Spleen (tissue), 11 donors: ENCODE results near the gene HDAC4. TPM values are rescaled to one million over a fixed set of nuclear protein-coding genes. Genes with fewer than 3 reads are reported as not detected.

Experiments
- DNase-seq: peaks from one replicate; pipeline ENCODE4 v3.0.0-alpha.2; 2020
- H3K27ac ChIP-seq, 8 donors: fragments of 200-600 bp; sonication (generic) in 7 of 8; 1 replicate in 4 of 8; 2 replicates in 4 of 8; pipeline versions ENCODE4 v1.5.0 to v1.8.0; 2016 to 2021; ENCODE audit warnings: inconsistent platforms in 4 of 8, mild to moderate bottlenecking in 4 of 8, moderate library complexity in 1 of 8
- H3K27me3 ChIP-seq, 7 donors: fragments of 200-600 bp; sonication (generic) in 6 of 7; replicated peaks in 1 of 7; 1 replicate in 4 of 7; 2 replicates in 3 of 7; pipeline versions ENCODE4 v1.5.0 to v1.8.0; 2016 to 2021; ENCODE audit warnings: inconsistent platforms in 3 of 7, mild to moderate bottlenecking in 1 of 7
- H3K36me3 ChIP-seq, 6 donors: fragments of 200-600 bp; sonication (generic) in 5 of 6; 1 replicate in 4 of 6; 2 replicates in 2 of 6; pipeline versions ENCODE4 v1.5.0 to v1.8.0; 2016 to 2021; ENCODE audit warnings: inconsistent platforms in 2 of 6
- H3K4me1 ChIP-seq, 6 donors: fragments of 200-600 bp; sonication (generic) in 5 of 6; 1 replicate in 3 of 6; 2 replicates in 3 of 6; pipeline versions ENCODE4 v1.5.0 to v1.8.0; 2016 to 2021; ENCODE audit warnings: inconsistent platforms in 3 of 6
- H3K4me3 ChIP-seq, 8 donors: fragments of 200-600 bp; sonication (generic) in 7 of 8; 1 replicate in 4 of 8; 2 replicates in 4 of 8; pipeline versions ENCODE4 v1.5.0 to v1.8.0; 2016 to 2021; ENCODE audit warnings: inconsistent platforms in 4 of 8, mild to moderate bottlenecking in 4 of 8, moderate library complexity in 2 of 8
- H3K9me3 ChIP-seq, 8 donors: fragments of 200-600 bp; sonication (generic) in 7 of 8; 1 replicate in 4 of 8; 2 replicates in 4 of 8; pipeline versions ENCODE4 v1.5.0 to v1.8.0; 2016 to 2021; ENCODE audit warnings: inconsistent platforms in 4 of 8
- POLR2A ChIP-seq, 3 donors: fragments of 450-650 bp; IDR thresholded peaks; one replicate each; pipeline ENCODE4 v1.5.1; 2017; ENCODE audit warnings: antibody characterized with exemption in 3 of 3, mild to moderate bottlenecking in 1 of 3
- POLR2AphosphoS5 ChIP-seq, 3 donors: sonication (generic); formaldehyde crosslinking; IDR thresholded peaks; one replicate each; pipeline ENCODE4 v1.5.1; 2017; ENCODE audit warnings: antibody characterized with exemption in 3 of 3
- WGBS, 5 donors: extraction: QIAGEN DNeasy Blood & Tissue Kit in 3 of 5; methylation state at CpG; one replicate each; pipeline versions ENCODE4 v1.1.5 to v1.1.7; 2013 to 2018; 5-methylcytosine and 5-hydroxymethylcytosine counted together
- intact Hi-C: fragments of 100-400 bp; cut with DNase I; formaldehyde crosslinking; loops from one replicate; pipeline ENCODE4 v1.15.0; 2023; ENCODE audit warnings: low total_unique reads
- polyA plus RNA-seq, 3 donors: library from polyadenylated mRNA; stranded (reverse); fragments of 200-250 nt; gene quantifications; one replicate each; pipeline ENCODE4 v1.2.1, GENCODE V29; 2013
- total RNA-seq, 7 donors: library from RNA; depleted of rRNA in 3 of 7; stranded (reverse); fragments of >200 nt in 3 of 7; fragmentation: NEBNext Ultra II Directional in 4 of 7; extraction: Animal tissue kit (Norgen Biotek cat#: 25700) in 4 of 7; gene quantifications; one replicate each; pipeline versions ENCODE4 v1.1.0 to v1.2.1, GENCODE V29; 2016 to 2021
- TF ChIP-seq, protein P1 (sequence below), 11 experiments: fragments of 200-600 bp in 7 of 11; fragments of 450-650 bp in 4 of 11; sonication (generic) in 4 of 11; IDR thresholded peaks in 8 of 11; conservative IDR thresholded peaks in 3 of 11; 1 replicate in 7 of 11; 2 replicates in 4 of 11; pipeline versions ENCODE4 v1.4.0 to v1.8.0; 2016 to 2021; ENCODE audit warnings: antibody characterized with exemption in 11 of 11, inconsistent platforms in 4 of 11, mild to moderate bottlenecking in 1 of 11
- donor health status: healthy with polysubstance abuse.
- donor health status: DM: no; HTN: no; CAD: no; lungs with moderate emphysema.
- donor health status: DM: no; HTN: no; CAD: no.
- donor health status: Bipolar disorder and iron deficiency.
- donor health status: healthy.
- donor health status: DM: no; HTN: no; CAD: no.
- donor health status: DM: yes; HTN: yes; CAD: no.

Gene HDAC4
- total and polyA plus RNA-seq, 10 donors, result 3.2 to 122 (median 69.5) TPM

- no peak overlapping the region for H3K4me3 ChIP-seq
- intact Hi-C loops, result no loop called here
- H3K27ac ChIP-seq, result no peak overlapping the region
- DNase-seq, result no peak
- H3K36me3 ChIP-seq, result peaks cover 0 to 46% (median 3%) of the 10 kb centered on the region in 6 donors
- TF ChIP-seq POLR2AphosphoS5 (IDR thresholded peaks at IDR 0.05) (peak in 1 of 3 donors; percentile 24), POLR2A (IDR thresholded peaks at IDR 0.05) (no peak)
- TF ChIP-seq, protein P1, sequence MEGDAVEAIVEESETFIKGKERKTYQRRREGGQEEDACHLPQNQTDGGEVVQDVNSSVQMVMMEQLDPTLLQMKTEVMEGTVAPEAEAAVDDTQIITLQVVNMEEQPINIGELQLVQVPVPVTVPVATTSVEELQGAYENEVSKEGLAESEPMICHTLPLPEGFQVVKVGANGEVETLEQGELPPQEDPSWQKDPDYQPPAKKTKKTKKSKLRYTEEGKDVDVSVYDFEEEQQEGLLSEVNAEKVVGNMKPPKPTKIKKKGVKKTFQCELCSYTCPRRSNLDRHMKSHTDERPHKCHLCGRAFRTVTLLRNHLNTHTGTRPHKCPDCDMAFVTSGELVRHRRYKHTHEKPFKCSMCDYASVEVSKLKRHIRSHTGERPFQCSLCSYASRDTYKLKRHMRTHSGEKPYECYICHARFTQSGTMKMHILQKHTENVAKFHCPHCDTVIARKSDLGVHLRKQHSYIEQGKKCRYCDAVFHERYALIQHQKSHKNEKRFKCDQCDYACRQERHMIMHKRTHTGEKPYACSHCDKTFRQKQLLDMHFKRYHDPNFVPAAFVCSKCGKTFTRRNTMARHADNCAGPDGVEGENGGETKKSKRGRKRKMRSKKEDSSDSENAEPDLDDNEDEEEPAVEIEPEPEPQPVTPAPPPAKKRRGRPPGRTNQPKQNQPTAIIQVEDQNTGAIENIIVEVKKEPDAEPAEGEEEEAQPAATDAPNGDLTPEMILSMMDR (IDR thresholded peaks at IDR 0.05 in 8 of 11, conservative IDR thresholded peaks at IDR 0.05 in 3 of 11), result no peak
- no peaks in the 10 kb centered on the region for H3K27me3 ChIP-seq
- H3K9me3 ChIP-seq, result no peaks in the 10 kb centered on the region
- 94 to 100% (median 96%) methylated on average over 3 to 10 of the region's 10 CpGs for WGBS, 5 donors
- peaks cover 0 to 76% (median 9%) of the 10 kb centered on the region in 6 donors for H3K4me1 ChIP-seq
These were observed 198.0 kb downstream of the HDAC4 start for GRCh38 chr2:239202836-239203235.

DNA sequence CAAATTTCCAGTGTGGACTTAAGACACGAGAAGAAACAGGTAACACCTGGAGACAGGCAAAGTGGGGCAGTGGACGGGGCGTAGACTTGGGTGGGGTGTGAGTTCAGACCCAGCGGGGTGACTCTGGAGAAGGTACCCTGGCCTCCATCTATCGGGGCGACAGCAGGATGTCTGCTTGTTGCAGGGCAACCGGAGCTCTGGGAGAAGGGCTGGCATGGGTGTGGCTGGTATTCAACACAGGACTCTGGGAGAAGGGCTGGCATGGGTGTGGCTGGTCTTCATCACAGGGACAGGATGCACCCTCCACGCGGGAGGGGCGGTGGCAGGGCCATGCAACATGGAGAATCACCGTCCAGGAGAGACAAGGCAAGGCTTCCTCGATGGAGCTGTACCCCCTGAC is 198.5 kb downstream of the HDAC4 start:
- TF ChIP-seq POLR2AphosphoS5 (IDR thresholded peaks at IDR 0.05), result no peak
- TF ChIP-seq POLR2A (IDR thresholded peaks at IDR 0.05), result no peak
- TF ChIP-seq, protein P1 (IDR thresholded peaks at IDR 0.05 in 8 of 11, conservative IDR thresholded peaks at IDR 0.05 in 3 of 11), result no peak
- no peaks in the 10 kb centered on the region for H3K9me3 ChIP-seq
- H3K4me3 ChIP-seq, result no peak overlapping the region
- 73 to 83% (median 78%) methylated on average over 11 to 12 of the region's 12 CpGs for WGBS, 5 donors
- intact Hi-C loops, result no loop called here
- H3K27me3 ChIP-seq, result no peaks in the 10 kb centered on the region
- H3K36me3 ChIP-seq, result peaks cover 0 to 50% (median 4%) of the 10 kb centered on the region in 6 donors
- no peak for DNase-seq
- H3K4me1 ChIP-seq, result peaks cover 0 to 72% (median 9%) of the 10 kb centered on the region in 6 donors
- H3K27ac ChIP-seq, result no peak overlapping the region

DNA sequence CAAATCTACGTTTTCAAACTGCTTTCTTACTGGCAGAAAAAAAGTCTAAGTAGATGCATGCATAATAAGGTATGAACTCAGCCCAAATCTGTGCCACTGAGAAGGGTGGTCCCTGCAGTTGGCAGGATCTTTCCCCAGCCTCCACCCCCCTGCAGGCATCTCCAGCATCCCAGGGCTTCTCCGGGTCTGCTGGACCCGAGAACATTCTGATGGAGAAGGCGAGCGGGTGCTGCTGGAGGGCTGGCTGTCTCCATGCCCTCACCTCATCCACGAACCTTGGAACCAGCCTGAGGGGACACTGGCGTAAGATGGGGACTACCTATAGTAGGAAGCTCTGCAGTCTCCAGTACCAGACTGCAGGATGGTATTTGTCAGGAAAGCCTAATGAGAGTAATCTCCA is 198.9 kb downstream of the HDAC4 start:
- intact Hi-C loops, result no loop called here
- no peaks in the 10 kb centered on the region for H3K27me3 ChIP-seq
- H3K4me3 ChIP-seq, result no peak overlapping the region
- no peaks in the 10 kb centered on the region for H3K9me3 ChIP-seq
- peaks cover 0 to 68% (median 9%) of the 10 kb centered on the region in 6 donors for H3K4me1 ChIP-seq
- WGBS, 5 donors, result 90 to 95% (median 94%) methylated on average over 7 of the region's 7 CpGs
- TF ChIP-seq POLR2AphosphoS5 (IDR thresholded peaks at IDR 0.05), result no peak
- no peak for TF ChIP-seq POLR2A (IDR thresholded peaks at IDR 0.05)
- TF ChIP-seq, protein P1 (IDR thresholded peaks at IDR 0.05 in 8 of 11, conservative IDR thresholded peaks at IDR 0.05 in 3 of 11), result no peak
- no peak overlapping the region for H3K27ac ChIP-seq
- DNase-seq, result no peak
- H3K36me3 ChIP-seq, result peaks cover 0 to 55% (median 5%) of the 10 kb centered on the region in 6 donors

GRCh38 chr2:239201531-239201876 is 199.3 kb downstream of the HDAC4 start:
- TF ChIP-seq, protein P1 (IDR thresholded peaks at IDR 0.05 in 8 of 11, conservative IDR thresholded peaks at IDR 0.05 in 3 of 11), result no peak
- no peak for TF ChIP-seq POLR2AphosphoS5 (IDR thresholded peaks at IDR 0.05)
- no peak for TF ChIP-seq POLR2A (IDR thresholded peaks at IDR 0.05)
- Histone ChIP-seq H3K4me1 (peaks cover 0 to 65% (median 9%) of the 10 kb centered on the region in 6 donors), H3K27ac (no peak overlapping the region), H3K27me3 (no peaks in the 10 kb centered on the region), H3K9me3 (no peaks in the 10 kb centered on the region), H3K4me3 (no peak overlapping the region), H3K36me3 (peaks cover 0 to 59% (median 8%) of the 10 kb centered on the region in 6 donors)
- DNase-seq, result no peak
- WGBS, 5 donors, result 79 to 87% (median 86%) methylated on average over 6 of the region's 6 CpGs
- intact Hi-C loops, result no loop called here
